Mucosa of descending colon (tissue), 3 donors: ENCODE results near the gene PEMT. TPM values are rescaled to one million over a fixed set of nuclear protein-coding genes. Genes with fewer than 3 reads are reported as not detected.

Experiments
- ATAC-seq: fragments of 200-7000 bp; cut with Tn5 transposase; one replicate; pipeline ENCODE4 v1.9.1; 2020; ENCODE audit warnings: mild to moderate bottlenecking, moderate library complexity
- DNase-seq, 3 donors: peaks; one replicate each; pipeline ENCODE4 v3.0.0-alpha.2; 2020
- H3K36me3 ChIP-seq: fragments of 200-600 bp; one replicate; pipeline ENCODE4 v1.8.0; 2021; ENCODE audit warnings: low read depth, mild to moderate bottlenecking
- H3K4me1 ChIP-seq: fragments of 200-600 bp; one replicate; pipeline ENCODE4 v1.8.0; 2021; ENCODE audit warnings: low read depth, mild to moderate bottlenecking
- H3K4me3 ChIP-seq: fragments of 200-600 bp; one replicate; pipeline ENCODE4 v1.8.0; 2021; ENCODE audit warnings: mild to moderate bottlenecking
- H3K9me3 ChIP-seq: fragments of 200-600 bp; one replicate; pipeline ENCODE4 v1.8.0; 2021; ENCODE audit warnings: mild to moderate bottlenecking
- CTCF ChIP-seq: fragments of 200-600 bp; IDR thresholded peaks from one replicate; pipeline ENCODE4 v1.8.0; 2022; ENCODE audit warnings: antibody characterized with exemption, mild to moderate bottlenecking
- intact Hi-C, 2 donors: fragments of 100-400 bp; cut with DNase I in 1 of 2; cut with micrococcal nuclease in 1 of 2; formaldehyde crosslinking; loops; one replicate each; pipeline versions ENCODE4 v1.11.0 to v1.11.1; 2022; cut with DNase I, micrococcal nuclease
- total RNA-seq, 3 donors: library from RNA; stranded (reverse); fragmentation: NEBNext Ultra II Directional in 2 of 3; extraction: Animal tissue kit (Norgen Biotek cat#: 25700) in 2 of 3; gene quantifications; one replicate each; pipeline versions ENCODE4 v1.2.1 to v1.2.4, GENCODE V29; 2021 to 2023
- donor health status: DM: no; HTN: no; CAD: no; lungs with moderate emphysema.
- donor health status: DM: no; HTN: no; CAD: no.
- donor health status: DM: no; HTN: yes; CAD: no.

PEMT gene
- total RNA-seq, 3 donors from 2014 or later = 15.4 to 18.3 (median 16.1) TPM

- ATAC-seq = no peak
These were observed 14.1 kb downstream of the PEMT start for GRCh38 chr17:17577373-17577772.

GRCh38 chr17:17576772-17577234, 14.7 kb downstream of the PEMT start:
- Histone ChIP-seq H3K36me3 (no peaks in the 10 kb centered on the region), H3K4me3 (no peak overlapping the region), H3K9me3 (no peaks in the 10 kb centered on the region), H3K4me1 (no peaks in the 10 kb centered on the region)
- no peak for DNase-seq
- intact Hi-C loops = no loop called here
- ATAC-seq = no peak
- TF ChIP-seq CTCF = no peak

More at GRCh38 chr17:17577373-17577772, 14.1 kb downstream of the PEMT start:
- Histone ChIP-seq H3K4me1 (no peaks in the 10 kb centered on the region), H3K36me3 (no peaks in the 10 kb centered on the region), H3K9me3 (no peaks in the 10 kb centered on the region), H3K4me3 (no peak overlapping the region)
- no peak for TF ChIP-seq CTCF
- no peak for DNase-seq
- intact Hi-C loops = no loop called here

GRCh38 chr17:17575360-17576251, 15.9 kb downstream of the PEMT start:
- no peaks in the 10 kb centered on the region for H3K4me1 ChIP-seq
- ATAC-seq = no peak
- H3K9me3 ChIP-seq = no peaks in the 10 kb centered on the region
- DNase-seq = no peak
- intact Hi-C loops = no loop called here
- H3K36me3 ChIP-seq = no peaks in the 10 kb centered on the region
- TF ChIP-seq CTCF = no peak
- H3K4me3 ChIP-seq = no peak overlapping the region

GRCh38 chr17:17573912-17574311, 17.6 kb downstream of the PEMT start:
- intact Hi-C loops = no loop called here
- H3K4me1 ChIP-seq = no peaks in the 10 kb centered on the region
- no peaks in the 10 kb centered on the region for H3K9me3 ChIP-seq
- no peaks in the 10 kb centered on the region for H3K36me3 ChIP-seq
- no peak for TF ChIP-seq CTCF
- H3K4me3 ChIP-seq = no peak overlapping the region
- ATAC-seq (no peak), DNase-seq (no peak)

- DNase-seq = no peak
- H3K36me3 ChIP-seq = no peaks in the 10 kb centered on the region
- H3K4me1 ChIP-seq = no peaks in the 10 kb centered on the region
- no peaks in the 10 kb centered on the region for H3K9me3 ChIP-seq
- TF ChIP-seq CTCF = no peak
- H3K4me3 ChIP-seq = no peak overlapping the region
- no peak for ATAC-seq
- intact Hi-C loops = no loop called here
These were observed 19.3 kb downstream of the PEMT start for GRCh38 chr17:17572010-17572785.
